Measurements from ENCODE around the gene PRDM8.
"Not testable (repeated sequence)": the region's sequence is repeated elsewhere in the genome, so short reads cannot be mapped to it uniquely, and the experiment has no call there.

Gene PRDM8

GRCh38 chr4:80196922-80197573 is at the start of gene PRDM8:
PRDM8 (plus strand) TSS chr4:80197503; CDS start chr4:80200081, 2,578 bp downstream.
- DNase-seq = peak; percentile 46

- no peak for DNase-seq
Measured at GRCh38 chr4:80150387-80151180, 46.7 kb upstream of the PRDM8 start.

GRCh38 chr4:80151981-80152380 is 45.3 kb upstream of the PRDM8 start:
- no peak for DNase-seq

GRCh38 chr4:80153874-80154544 is 43.3 kb upstream of the PRDM8 start:
- DNase-seq = peak; percentile 33

GRCh38 chr4:80154545-80154933 is 42.8 kb upstream of the PRDM8 start:
- no peak for DNase-seq

GRCh38 chr4:80155316-80155982 is 41.9 kb upstream of the PRDM8 start:
- peak; percentile 13 for DNase-seq

- DNase-seq = no peak
Measured at GRCh38 chr4:80156410-80156809, 40.9 kb upstream of the PRDM8 start.

GRCh38 chr4:80161413-80162058 is 35.8 kb upstream of the PRDM8 start:
- DNase-seq = no peak

GRCh38 chr4:80162418-80162817 is 34.9 kb upstream of the PRDM8 start:
- DNase-seq = no peak

- no peak for DNase-seq
Measured at GRCh38 chr4:80165855-80166254, 31.4 kb upstream of the PRDM8 start.

- DNase-seq = peak; percentile 17
Measured at GRCh38 chr4:80171251-80171650, 26.1 kb upstream of the PRDM8 start.

GRCh38 chr4:80171656-80172055 is 25.6 kb upstream of the PRDM8 start:
- DNase-seq = no peak

GRCh38 chr4:80172203-80172602 is 25.1 kb upstream of the PRDM8 start:
- no peak for DNase-seq

GRCh38 chr4:80173401-80173800 is 23.9 kb upstream of the PRDM8 start:
- DNase-seq = peak; percentile 61

- DNase-seq = peak; percentile 15
Measured at GRCh38 chr4:80173841-80174240, 23.5 kb upstream of the PRDM8 start.

- not testable (repeated sequence) for DNase-seq
Measured at GRCh38 chr4:80177793-80178192, 19.5 kb upstream of the PRDM8 start.

GRCh38 chr4:80178964-80179363 is 18.3 kb upstream of the PRDM8 start:
- DNase-seq = no peak

- DNase-seq = no peak
Measured at GRCh38 chr4:80179637-80180161, 17.6 kb upstream of the PRDM8 start.

- DNase-seq = peak; percentile 53
Measured at GRCh38 chr4:80180743-80181142, 16.6 kb upstream of the PRDM8 start.

GRCh38 chr4:80182237-80182866 is 15.0 kb upstream of the PRDM8 start:
- DNase-seq = peak; percentile 9

- peak; percentile 38 for DNase-seq
Measured at GRCh38 chr4:80183250-80184052, 13.9 kb upstream of the PRDM8 start.

Measured in EL (cell line).